Left renal pelvis (tissue), 4 donors: ENCODE measurements around the gene DPPA5. TPM values are rescaled to one million over a fixed set of nuclear protein-coding genes. Genes with fewer than 3 reads are reported as not detected.
A peak's percentile ranks its signal among the peaks of the same experiment; 100 is the strongest.
"Not testable (repeated sequence)": the region's sequence is repeated elsewhere in the genome, so short reads cannot be mapped to it uniquely, and the experiment has no call there.

ENCODE experiments used
- DNase-seq, 4 donors: peaks; one replicate each; pipeline ENCODE4 v3.0.0-alpha.2; 2013; ENCODE audit warnings: low read depth in 4 of 4, low spot score in 3 of 4
- polyA plus RNA-seq, 4 donors: library from polyadenylated mRNA; unstranded; fragments of 120-200 nt; gene quantifications; one replicate each; pipeline ENCODE4 v1.2.1, GENCODE V29; 2013; ENCODE audit not compliant: insufficient read length in 4 of 4

Gene DPPA5
- polyA plus RNA-seq, 4 donors = not detected

DNA sequence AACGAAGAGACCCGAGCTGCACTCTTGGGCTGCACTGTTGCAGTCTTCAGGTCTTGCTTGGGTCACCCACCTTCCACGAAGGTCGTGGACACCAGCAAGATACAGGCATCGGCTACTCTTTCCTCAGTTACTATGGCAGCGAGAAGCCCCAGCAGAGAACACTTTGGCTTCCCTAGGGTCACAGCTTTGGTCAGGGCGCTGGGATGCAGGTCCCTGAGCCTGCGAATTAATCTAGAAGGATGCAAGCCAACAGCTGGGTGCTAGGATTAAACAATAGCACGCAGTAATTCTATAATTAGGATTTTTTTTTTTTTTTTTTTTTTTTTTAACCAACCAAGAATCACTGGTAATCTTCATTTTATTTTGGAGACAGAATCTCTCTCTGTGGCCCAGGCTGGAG lies 10.5 kb upstream of the DPPA5 start:
- no peak for DNase-seq

DNA sequence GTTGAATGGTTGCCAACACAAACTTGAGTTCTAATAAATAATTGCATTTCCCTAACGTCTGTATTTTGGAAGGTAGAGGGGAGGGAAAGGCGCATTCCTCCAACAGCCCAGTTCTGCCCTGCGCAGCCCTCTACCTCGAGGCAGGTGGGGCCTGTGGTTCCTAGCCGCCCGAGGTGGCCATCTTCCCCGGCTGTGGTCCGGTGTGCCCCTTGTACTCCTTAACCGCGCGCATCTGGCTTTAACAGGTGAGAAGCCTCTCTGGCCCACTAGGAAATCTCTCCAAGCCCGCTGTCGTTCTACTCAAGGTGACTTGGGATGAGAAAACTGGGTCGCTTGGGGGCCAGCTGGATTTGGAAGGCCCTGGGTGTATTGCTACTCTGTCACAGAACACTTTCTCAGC lies 10.0 kb upstream of the DPPA5 start:
- no peak for DNase-seq

DNA sequence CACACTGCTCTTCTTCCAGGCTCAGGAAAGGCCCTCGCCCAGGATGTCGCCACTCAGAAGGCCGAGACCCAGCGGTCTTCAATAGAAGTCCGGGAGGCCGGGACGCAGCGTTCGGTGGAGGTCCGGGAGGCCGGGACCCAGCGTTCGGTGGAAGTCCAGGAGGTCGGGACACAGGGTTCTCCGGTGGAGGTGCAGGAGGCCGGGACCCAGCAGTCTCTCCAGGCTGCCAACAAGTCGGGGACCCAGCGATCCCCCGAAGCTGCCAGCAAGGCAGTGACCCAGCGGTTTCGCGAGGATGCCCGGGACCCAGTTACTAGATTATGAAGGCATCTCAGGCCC lies 9.4 kb upstream of the DPPA5 start:
- no peak for DNase-seq

DNA sequence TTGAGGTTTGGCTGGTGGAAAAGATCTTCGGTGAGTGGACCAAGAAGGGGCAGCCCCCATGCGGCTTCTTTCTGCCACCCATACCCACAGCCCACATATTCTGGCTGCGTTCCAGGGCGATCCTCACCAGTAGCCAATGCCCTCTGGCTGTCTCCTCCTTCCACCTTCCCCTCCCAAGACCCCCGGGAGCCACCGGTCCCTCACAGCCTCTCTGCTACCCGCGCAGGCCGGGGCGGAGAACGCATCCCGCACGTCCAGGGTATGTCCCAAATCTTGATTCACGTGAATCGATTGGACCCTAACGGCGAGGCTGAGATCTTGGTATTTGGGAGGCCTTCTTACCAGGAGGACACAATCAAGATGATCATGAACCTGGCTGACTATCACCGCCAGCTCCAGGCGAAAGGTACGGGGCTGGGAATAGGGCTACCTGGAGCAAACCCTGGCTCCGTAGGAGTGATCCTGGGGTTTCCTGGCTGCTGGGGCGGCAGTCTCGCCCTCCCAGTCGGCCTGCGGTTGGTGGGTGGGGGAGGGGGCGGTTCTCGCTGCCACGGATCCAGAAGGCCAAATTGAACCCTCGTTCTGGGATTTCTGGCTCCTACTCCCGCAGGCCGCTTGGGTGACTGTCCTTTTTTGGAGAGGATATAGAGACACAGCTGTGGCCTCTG lies 8.9 kb upstream of the DPPA5 start:
- DNase-seq = no peak

DNA sequence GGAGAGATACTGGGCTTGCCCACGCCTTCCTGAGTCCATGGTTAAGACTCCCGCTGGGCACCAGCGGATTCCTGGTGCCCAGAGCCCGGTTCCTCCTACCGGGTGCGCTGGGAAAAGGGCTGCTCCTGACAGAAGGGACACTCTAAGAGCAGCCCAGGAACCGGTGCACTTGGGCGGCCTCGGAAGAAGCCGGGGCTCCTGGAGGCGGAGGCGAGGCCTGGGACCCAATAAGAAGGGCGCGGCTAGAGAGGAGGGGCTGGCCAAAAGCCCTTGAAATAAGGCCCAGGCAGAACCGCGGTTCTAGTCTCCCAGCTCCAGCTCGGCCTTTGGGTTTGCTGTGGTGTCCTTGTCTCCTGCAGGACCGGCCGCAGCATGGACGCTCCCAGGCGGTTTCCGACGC lies 8.3 kb upstream of the DPPA5 start, which contains the start of gene KHDC3L:
KHDC3L (plus strand) TSS at position 301 of the 400 bp plus-strand sequence; CDS start at position 373, 72 bp downstream.
- no peak for DNase-seq

DNA sequence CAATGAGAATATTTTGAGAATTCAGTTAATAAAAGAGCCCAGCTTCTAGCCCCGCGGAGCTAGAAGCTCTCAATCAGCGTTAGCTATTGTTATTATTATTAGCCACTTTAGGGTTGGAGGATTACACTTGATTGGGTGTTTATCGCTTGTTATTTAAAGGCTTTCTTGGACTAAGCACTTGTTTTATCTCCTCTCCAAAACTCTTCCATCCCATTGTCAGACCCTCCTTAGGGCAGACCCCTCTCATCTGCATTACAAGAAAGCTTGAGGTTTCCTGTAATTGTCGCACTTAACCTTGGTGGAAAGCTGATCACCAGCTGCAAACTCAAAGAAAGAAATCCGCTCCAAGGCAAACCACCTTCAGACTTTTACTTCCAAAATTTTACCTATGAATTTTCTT lies 4.8 kb downstream of the DPPA5 start:
- DNase-seq = no peak

DNA sequence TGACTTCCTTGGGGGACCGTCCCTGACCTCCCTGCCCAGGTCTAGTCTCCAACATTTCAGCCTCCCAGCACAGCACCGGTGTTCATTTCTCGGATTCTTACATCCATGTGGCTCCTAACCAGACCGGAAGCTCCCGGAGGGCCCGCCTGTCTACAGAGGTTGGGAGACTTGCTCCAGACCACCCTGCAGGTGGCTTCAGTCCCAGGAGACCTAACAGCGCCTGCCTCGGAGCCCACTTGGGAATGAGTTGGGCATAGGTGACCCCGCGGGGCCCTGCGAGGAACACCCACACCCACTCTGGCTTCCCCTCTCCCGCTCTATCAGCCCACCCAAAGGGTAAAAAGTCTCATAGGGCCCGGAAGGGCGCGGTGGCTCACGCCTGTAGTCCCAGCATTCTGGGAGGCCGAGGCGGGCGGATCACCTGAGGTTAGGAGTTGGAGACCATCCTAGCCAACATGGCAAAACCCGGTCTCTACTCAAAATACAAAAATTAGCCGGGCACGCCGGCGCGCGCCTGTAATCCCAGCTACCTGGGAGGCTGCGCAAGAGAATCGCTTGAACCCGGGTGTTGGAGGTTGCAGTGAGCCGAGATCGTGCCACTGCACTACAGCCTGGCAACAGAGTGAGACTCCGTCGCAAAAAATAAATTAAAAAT lies 5.4 kb downstream of the DPPA5 start:
- DNase-seq = no peak

DNA sequence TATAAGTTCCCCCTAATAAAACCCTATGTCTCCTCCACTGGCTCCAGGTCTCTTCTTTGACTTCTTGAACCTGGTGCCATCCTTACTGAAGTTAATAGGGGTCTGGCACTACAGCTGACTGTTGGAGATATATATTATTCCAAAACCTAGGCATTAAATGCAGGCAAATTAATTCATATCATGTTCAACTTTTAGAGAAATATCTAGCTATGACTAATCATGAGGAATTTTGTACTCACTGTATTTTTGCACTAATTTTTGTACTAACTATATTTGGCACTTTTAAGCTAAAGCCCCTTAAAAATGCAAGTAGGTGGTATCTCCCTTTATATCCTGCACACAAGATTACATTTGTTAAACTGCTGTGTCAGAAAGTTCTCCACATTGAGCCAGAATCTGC lies 10.9 kb downstream of the DPPA5 start:
- DNase-seq = no peak

DNA sequence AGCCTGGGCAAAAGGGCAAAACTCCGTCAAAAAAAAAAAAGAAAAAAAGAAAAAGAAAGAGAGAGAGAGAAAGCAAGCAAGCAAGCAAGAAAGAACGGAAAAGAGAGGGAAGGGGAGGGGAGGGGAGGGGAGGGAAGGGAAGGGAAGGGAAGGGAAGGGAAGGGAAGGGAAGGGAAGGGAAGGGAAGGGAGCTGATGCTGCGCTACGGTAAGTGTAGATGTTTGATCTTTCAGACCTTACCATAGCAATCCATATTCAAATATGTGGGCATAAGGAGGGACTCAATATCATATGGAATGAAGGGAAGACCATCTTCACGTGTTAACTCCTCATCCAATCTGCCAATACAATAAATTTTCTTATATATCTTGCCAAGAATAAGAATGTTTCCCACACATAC lies 11.9 kb downstream of the DPPA5 start:
- no peak for DNase-seq

DNA sequence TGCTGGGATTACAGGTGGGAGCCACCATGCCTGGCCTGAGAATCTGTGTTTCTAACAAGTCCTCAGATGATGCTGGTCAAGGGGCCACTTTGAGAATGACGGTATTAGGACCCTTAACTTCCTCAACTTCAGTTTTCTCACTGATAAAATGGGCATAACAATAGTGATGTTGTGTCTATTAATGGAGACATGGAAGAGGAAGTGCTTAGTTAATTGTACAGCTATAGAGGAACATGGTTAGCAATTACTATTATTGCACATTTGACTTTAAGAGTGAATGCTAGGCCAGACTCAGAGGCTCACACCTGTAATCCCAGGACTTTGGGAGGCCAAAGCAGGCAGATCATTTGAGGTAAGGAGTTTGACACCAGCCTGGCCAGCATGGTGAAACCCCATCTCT lies 12.7 kb downstream of the DPPA5 start:
- no peak for DNase-seq

DNA sequence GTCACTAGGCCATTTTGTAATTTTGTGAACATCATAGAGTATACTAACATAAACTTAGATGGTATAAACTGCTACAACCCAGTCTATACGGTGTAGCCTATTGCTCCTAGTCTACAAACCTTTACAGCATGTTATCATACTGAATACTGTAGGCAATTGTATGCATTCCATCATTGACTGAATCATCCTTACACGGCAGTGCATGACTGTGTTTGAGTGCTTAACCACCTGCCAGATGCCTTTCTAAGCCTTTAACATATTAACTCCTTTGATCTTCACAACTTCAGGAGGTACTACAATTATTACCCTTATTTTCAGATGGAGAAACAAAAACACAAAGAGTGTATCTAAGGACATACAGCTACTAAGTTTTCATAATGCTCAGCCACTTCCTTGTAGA lies 14.0 kb downstream of the DPPA5 start:
- no peak for DNase-seq

DNA sequence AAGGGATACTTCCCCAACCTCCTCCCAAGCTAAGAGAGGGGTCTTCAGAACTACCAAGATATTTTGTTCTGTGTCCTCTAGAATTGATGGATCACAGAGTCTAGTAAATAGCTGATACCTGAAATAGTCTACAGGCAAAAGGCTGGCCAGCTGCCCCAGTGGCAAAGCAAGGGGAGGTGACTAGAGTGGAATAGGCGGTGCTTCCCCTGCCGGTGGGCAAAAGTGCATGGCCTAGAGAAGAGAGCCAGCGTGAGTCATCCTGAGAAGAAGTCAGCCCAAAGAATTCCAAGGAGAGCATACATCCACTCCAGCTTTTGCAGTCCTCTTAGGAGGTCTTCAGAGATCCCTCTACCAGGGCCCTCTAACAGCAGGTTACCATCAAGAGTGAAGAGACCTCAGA lies 14.7 kb downstream of the DPPA5 start:
- no peak for DNase-seq

DNA sequence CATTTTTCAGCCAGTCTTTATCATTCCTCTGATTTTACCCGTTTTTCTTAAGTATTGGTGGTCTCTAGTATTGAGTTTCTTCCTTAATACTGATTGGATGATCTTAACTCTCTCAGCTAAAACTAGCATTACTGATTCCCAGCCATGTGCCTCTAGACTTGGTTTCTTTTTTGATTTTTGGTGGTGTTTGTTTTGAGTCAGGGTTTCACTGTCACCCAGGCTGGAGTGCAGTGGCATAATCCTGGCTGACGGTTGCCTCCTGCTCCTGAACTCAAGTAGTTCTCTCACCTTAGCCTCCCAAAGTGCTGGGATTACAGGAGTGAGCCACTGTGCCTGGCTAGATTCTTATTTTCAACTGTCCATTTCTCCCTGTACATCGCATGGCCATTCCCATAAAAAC lies 24.9 kb downstream of the DPPA5 start:
- no peak for DNase-seq

DNA sequence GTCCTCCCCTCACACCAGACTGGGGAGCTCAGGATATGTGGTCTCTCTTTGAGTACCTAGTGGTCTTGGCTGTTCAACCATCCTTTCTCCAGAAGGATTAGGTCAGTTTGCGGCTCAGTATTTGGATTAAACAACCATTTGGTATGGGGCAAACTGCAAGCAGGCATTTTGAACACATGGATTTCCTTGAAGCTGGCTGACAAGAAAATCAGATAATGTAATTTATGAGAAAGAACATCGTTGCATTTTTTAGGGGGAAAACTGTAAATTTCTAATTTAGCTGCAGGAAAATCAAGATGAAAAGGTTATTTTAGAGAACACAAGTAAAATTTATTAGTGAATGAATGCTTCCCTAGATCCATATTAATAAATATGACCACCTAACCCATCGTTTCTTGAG lies 25.3 kb downstream of the DPPA5 start:
- no peak for DNase-seq

DNA sequence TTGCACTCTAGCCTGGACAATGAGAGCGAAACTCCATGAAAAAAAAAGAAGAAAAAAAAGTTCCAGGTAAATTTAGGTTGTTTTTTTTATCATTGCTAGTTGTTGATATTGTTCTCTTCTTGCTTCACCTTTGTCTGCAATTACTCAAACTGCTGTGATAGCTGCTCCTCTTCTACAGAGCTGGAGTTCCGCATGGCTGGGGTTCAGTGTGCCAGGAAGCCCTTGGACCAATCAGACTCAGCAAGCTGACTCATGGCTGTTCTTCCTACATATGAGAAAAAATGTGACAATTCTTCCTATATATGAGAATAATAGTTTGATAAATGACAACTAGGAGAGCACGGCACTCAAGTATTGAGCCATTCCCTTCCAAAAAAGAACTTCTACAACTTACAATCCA lies 28.4 kb downstream of the DPPA5 start:
- DNase-seq = no peak

DNA sequence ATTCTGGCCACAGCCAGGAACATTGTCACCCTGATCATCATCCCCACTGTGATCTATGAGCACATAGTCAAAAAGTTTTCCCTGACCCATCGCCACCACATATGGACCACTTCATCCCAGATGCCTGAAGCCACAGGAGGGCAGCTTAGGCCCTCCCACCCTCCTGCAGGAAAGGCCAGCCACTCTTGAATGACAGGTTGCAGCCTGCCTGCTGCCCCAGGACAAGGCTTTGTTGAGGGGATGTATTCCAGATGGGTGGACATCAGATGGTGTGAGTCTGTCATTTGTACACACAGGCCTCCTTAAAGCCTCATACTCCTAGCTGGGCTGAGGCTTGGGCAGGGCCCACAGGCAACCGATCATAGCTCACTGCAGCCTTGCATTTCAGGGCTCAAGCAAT lies 30.8 kb downstream of the DPPA5 start:
- DNase-seq = no peak

DNA sequence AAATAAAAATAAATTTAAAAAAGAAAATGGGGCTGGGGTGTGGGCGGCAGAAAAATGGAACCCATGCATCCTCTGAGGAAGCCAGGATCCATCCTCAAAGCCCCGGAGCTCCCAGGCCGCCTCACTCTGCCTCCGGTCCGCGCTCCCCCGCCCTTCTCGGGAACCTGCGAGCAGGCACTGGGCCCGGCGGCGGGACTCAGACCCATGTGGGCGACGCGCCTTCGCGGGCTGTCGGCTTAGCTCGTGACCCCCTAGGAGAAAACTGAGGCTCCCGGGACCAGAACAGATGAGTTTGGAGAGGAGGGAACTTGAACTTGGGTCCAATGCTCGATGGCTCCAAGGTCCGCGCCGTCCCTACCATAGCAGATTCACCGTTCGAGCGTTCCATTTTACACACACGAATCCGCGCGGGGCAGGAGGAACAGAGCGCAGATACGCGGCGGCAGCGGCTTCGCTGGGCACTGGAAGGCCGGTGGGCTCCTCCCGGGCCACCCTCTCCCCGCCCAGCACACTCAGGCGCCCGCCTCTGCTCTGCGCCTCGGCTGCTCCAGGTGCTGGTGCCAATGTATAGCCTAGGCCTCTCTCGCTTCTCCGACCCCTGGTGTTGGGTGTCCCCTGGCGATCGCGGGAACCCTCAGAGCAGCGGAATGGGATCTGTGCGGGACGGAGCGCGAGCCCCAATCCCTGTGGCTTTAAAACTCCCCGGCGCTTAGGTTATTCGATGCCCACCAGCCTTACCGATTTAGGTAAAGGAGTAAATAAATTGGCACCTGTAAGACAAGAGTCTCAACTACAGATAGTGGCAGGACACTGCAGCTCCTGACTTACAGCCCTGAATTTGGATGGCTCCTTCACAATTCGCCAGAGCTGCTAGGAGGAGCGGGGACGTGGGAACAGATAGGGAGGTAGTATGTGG lies 39.2 kb downstream of the DPPA5 start:
- DNase-seq = no peak

DNA sequence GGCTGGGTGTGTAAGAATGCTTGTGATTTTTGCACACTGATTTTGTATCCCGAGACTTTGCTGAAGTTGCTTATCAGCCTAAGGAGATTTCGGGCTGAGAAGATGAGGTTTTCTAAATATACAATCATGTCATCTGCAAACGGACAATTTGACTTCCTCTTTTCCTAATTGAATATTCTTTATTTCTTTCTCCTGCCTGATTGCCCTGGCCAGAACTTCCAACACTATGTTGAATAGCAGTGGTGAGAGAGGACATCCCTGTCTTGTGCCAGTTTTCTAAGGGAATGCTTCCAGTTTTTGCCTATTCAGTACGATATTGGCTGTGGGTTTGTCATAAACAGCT lies 43.6 kb downstream of the DPPA5 start:
- DNase-seq = not testable (repeated sequence)

DNA sequence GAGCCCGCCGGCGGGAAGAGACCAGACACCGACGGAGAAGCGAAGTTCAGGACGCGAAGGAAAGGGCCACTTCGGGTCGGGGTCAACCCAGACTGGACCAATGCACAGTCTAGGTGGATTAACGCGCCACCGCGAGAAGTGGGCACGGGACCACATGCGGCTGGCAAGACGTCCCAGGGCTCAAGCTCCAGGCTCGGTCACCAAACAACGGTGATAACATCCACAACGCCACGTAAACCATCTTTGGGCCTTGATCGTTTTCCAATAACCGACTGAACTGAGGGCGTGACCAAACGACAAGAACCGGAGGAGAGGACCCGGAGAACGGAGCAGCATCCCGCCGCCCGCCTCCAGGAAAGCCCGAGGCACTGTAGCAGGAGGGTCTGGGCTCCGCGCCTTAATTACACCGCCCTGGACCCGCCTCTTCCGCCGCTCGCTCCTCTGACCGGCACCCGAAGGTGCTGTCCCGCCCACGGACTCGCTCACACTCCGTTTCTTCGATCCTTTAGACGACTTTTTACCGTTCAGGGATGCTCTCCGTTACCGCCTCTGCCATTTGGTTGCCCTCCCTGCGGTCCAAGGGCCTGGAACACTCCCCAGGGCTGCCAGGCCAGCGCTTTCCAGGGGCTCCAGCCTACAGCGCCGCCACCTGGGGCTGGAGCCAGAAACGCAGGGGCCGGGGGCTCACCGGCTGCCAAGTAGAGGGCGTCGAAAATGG lies 44.1 kb downstream of the DPPA5 start:
- peak in 2 of 4 donors; percentile 45 to 64 for DNase-seq

DNA sequence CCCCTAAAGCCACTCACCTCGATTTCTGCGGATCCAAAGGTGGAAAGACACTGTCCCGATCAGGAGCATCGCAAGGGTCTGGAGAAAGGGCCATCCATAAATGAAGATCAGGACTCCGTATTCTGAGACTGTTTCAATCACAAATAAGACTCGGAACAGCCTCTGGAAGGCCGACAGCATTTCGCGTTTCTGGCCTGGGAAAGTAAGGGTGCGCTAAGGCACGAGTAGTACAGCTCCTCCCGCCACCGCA lies 44.6 kb downstream of the DPPA5 start:
- no peak for DNase-seq

DNA sequence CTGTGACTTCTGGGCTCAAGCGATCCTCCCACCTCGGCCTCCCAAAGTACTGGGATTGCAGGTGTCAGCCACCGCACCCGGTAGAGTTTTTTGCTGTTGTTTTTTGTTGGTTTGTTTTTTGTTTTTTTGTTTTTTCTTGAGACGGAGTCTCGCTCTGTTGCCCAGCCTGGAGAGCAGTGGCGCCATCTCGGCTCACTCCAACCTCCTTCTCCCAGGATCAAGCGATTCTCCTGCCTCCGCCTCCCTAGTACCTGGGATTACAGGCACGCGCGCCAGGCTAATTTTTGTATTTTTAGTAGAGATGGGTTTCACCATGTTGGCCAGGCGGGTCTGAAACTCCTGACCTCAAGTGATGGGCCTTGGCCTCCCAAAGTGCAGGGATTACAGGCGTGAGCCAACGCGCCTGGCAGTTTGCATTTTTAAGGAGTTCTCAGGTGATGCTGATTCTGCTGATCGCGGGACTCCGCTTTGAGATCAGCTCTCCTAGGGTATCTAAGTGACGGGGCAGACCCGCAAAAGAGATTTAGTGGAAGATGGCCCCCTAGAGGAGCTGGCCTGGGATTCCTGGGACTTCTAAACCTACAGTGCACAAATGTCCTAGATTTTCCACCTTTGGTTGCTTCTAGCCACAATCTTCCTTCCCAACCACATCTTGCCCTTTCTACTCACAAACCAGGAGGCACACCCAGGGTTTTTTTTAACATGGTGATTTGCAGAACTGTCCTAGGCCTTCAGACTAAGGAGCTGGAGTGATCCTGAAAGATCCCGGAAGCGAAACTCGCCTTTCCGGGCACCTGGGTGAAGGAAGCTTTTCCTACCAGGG lies 45.2 kb downstream of the DPPA5 start:
- DNase-seq = no peak
